Peyer's patch (tissue), 4 donors: Measurements from ENCODE around the gene IL12RB2. TPM values are rescaled to one million over a fixed set of nuclear protein-coding genes. Genes with fewer than 3 reads are reported as not detected.
"Not testable (repeated sequence)": the region's sequence is repeated elsewhere in the genome, so short reads cannot be mapped to it uniquely, and the experiment has no call there.

Experiments used
- DNase-seq, 3 donors: peaks; one replicate each; pipeline ENCODE4 v3.0.0-alpha.2; 2017 to 2019
- H3K27ac ChIP-seq, 4 donors: fragments of 200-600 bp; sonication (generic); one replicate each; pipeline ENCODE4 v1.5.1; 2016 to 2019
- H3K27me3 ChIP-seq, 2 donors: fragments of 200-600 bp; sonication (generic); one replicate each; pipeline ENCODE4 v1.5.1; 2019
- H3K36me3 ChIP-seq, 3 donors: fragments of 200-600 bp; sonication (generic); one replicate each; pipeline ENCODE4 v1.5.1; 2016 to 2019
- H3K4me1 ChIP-seq, 4 donors: fragments of 200-600 bp; sonication (generic); one replicate each; pipeline ENCODE4 v1.5.1; 2016 to 2019
- H3K4me3 ChIP-seq, 4 donors: fragments of 200-600 bp; sonication (generic); 1 replicate in 3 of 4; 2 replicates in 1 of 4; pipeline ENCODE4 v1.5.1; 2016 to 2019; ENCODE audit warnings: mild to moderate bottlenecking in 1 of 4
- H3K9me3 ChIP-seq, 4 donors: fragments of 200-600 bp; sonication (generic); one replicate each; pipeline ENCODE4 v1.5.1; 2016 to 2019; ENCODE audit warnings: mild to moderate bottlenecking in 1 of 4
- POLR2A ChIP-seq, 2 donors: fragments of 450-650 bp; IDR thresholded peaks; one replicate each; pipeline ENCODE4 v1.5.1; 2017; ENCODE audit warnings: antibody characterized with exemption in 2 of 2, mild to moderate bottlenecking in 2 of 2, moderate library complexity in 2 of 2
- total RNA-seq, 4 donors: library from RNA; depleted of rRNA; stranded (reverse); fragments of >200 nt; gene quantifications; one replicate each; pipeline ENCODE4 v1.1.0, GENCODE V29; 2016
- TF ChIP-seq, protein P1 (sequence below), 6 experiments: fragments of 450-650 bp in 4 of 6; fragments of 200-600 bp in 2 of 6; sonication (generic) in 1 of 6; IDR thresholded peaks; one replicate each; pipeline ENCODE4 v1.5.1; 2017 to 2019; ENCODE audit warnings: antibody characterized with exemption in 6 of 6, mild to moderate bottlenecking in 3 of 6, moderate library complexity in 1 of 6

IL12RB2 gene
- total RNA-seq, 4 donors from 2014 or later, result 0.35 to 3.3 (median 1.8) TPM

DNA sequence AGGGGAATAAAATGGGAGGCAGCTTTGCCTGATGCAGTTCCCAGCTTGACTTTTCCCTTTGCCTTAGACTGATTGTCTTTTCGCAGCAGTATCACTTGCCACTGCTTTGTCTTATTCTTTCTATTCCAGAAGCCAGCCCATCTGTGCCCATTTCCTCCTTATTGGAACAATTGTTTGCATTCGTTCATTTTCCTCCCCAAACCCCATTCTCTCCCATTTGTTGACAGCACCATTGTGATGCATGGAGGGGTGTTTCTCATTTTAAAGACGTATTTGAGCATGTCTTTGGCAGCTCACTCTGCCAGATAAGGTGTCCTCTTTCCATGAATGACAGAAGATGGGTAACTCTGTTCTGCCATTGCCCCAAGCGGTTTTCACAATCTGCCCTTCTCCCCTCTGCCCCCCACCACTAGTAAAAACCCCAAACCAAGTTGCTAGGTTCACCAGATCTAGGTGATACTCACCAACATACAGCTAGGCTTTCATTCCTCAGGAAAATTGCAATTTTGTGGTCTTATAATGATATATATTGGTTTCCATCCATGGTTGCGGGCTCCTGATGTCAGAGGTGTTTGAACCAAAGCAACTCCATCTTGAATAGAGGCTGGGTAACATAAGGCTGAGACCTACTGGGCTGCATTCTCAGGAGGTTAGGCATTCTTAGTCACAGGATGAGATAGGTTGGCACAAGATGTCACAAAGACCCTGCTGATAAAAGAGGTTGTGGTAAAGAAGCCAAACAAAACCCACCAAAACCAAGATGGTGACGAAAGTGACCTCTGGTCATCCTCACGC is 91.7 kb downstream of the IL12RB2 start:
- Histone ChIP-seq H3K4me3 (no peak overlapping the region), H3K27me3 (no peaks in the 10 kb centered on the region), H3K36me3 (no peaks in the 10 kb centered on the region), H3K4me1 (no peaks in the 10 kb centered on the region), H3K27ac (no peak overlapping the region), H3K9me3 (no peaks in the 10 kb centered on the region)
- DNase-seq, result no peak
- TF ChIP-seq, protein P1, sequence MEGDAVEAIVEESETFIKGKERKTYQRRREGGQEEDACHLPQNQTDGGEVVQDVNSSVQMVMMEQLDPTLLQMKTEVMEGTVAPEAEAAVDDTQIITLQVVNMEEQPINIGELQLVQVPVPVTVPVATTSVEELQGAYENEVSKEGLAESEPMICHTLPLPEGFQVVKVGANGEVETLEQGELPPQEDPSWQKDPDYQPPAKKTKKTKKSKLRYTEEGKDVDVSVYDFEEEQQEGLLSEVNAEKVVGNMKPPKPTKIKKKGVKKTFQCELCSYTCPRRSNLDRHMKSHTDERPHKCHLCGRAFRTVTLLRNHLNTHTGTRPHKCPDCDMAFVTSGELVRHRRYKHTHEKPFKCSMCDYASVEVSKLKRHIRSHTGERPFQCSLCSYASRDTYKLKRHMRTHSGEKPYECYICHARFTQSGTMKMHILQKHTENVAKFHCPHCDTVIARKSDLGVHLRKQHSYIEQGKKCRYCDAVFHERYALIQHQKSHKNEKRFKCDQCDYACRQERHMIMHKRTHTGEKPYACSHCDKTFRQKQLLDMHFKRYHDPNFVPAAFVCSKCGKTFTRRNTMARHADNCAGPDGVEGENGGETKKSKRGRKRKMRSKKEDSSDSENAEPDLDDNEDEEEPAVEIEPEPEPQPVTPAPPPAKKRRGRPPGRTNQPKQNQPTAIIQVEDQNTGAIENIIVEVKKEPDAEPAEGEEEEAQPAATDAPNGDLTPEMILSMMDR (IDR thresholded peaks at IDR 0.05), result no peak
- TF ChIP-seq POLR2A (IDR thresholded peaks at IDR 0.05), result no peak

DNA sequence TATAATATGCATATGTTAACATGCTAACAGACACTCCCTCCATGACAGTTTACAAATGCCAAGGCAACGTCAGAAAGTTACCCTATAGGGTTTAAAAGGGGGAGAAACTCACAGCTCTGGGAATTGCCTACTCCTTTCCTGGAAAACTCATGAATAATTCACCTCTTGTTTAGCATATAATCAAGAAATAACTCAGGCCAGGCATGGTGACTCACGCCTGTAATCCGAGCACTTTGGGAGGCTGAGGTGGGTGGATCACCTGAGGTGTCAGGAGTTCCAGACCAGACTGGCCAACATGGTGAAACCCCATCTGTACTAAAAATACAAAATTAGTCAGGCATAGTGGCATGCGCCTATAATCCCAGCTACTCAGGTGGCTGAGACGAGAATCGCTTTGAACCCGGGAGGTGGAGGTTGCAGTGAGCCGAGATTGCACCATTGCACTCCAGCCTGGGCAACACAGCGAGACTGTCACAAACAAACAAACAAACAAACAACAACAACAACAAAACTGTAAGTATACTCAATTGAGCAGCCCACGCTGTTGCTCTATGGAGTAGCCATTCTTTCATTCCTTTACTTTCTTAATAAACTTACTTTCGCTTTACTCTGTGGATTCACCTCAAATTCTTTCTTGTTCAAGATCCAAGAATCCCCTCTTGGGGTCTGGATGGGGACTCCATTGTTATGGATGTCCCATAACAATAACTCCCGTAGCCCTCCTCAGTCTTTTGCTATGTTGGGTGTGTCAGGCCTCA is 92.5 kb downstream of the IL12RB2 start:
- H3K27me3 ChIP-seq, H3K36me3 ChIP-seq, H3K4me3 ChIP-seq, H3K9me3 ChIP-seq, H3K4me1 ChIP-seq, DNase-seq, H3K27ac ChIP-seq: not testable (repeated sequence)

DNA sequence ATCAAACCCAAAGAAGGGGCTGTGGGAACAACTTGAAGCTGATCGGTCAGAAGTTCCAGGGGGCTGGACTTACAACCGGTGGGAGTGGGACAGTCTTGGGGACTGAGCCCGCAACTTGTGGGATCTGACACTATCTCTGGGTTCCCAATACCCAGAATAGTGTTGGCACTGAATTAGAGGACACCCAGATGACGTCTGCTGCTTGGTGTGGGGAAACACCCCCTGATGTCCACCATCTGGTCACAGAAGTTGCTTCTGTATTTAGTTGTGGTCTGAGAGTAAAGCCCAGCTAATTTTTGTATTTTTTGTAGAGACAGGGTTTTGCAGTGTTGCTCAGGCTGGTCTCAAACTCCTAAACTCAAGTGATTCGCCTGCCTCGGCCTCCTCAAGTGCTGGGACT is 93.8 kb downstream of the IL12RB2 start:
- no peaks in the 10 kb centered on the region for H3K27me3 ChIP-seq
- H3K27ac ChIP-seq, result no peak overlapping the region
- H3K36me3 ChIP-seq, result no peaks in the 10 kb centered on the region
- H3K4me3 ChIP-seq, result no peak overlapping the region
- no peaks in the 10 kb centered on the region for H3K9me3 ChIP-seq
- no peaks in the 10 kb centered on the region for H3K4me1 ChIP-seq
- no peak for TF ChIP-seq POLR2A (IDR thresholded peaks at IDR 0.05)
- TF ChIP-seq, protein P1 (IDR thresholded peaks at IDR 0.05), result no peak
- no peak for DNase-seq

DNA sequence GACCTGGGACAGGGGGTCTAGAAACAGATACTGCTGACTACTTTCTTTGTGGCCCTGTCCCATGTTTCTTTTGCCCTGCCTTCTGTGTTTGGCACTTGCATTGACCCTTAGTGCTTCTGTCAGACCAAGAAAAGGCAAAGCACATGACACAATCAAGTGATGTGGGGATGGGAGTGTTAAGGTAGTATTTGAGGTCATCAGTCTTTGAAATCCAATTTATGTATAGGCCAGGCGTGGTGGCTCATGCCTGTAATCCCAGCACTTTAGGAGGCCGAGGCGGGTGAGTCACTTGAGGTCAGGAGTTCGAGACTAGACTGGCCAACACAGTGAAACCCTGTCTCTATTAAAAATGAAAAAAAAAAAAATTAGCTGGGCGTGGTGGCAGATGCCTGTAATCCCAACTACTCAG is 96.5 kb downstream of the IL12RB2 start:
- H3K27ac ChIP-seq, result no peak overlapping the region
- no peaks in the 10 kb centered on the region for H3K4me1 ChIP-seq

DNA sequence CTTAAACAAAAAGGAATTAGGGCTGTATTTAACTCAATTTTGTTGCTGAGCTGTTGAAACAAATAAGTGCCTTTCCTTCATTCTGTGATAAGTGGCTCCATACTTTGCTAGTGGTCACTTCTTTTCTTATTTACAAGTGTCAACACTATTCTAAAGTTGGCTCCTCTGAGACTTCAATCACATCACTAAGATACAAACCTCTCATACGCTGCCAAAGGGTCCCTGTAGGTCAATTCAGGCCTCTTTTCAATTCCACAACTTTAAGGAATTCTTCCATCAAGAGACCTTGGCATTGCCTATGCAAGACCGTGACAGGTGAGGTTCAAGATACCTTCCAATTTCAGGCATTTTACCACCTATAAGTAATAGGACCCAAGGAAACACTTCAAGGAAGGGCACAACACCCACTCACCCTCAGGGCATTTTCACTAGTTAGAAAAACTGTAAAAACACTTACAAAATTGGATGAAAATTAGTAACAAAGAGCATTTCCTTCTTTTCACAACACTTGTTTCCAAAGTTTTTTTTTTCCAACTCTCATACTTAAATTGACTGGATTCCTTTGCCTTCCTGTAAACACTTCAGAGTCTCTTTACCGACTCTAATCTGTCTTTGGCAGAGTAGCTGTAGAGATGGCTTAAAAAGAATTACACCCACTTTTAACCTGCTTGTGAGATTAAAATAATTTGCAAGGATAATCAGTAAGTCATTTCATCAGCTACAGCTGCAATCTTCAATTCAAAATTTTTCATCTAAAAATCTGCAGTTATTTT is 98.0 kb downstream of the IL12RB2 start:
- H3K36me3 ChIP-seq, result no peaks in the 10 kb centered on the region
- H3K9me3 ChIP-seq, result no peaks in the 10 kb centered on the region
- H3K4me1 ChIP-seq, result no peaks in the 10 kb centered on the region
- no peak overlapping the region for H3K27ac ChIP-seq
- no peak for DNase-seq
- H3K27me3 ChIP-seq, result no peaks in the 10 kb centered on the region
- no peak overlapping the region for H3K4me3 ChIP-seq
- TF ChIP-seq POLR2A (IDR thresholded peaks at IDR 0.05), result no peak
- TF ChIP-seq, protein P1 (IDR thresholded peaks at IDR 0.05), result no peak

More for the DNA sequence above, 96.5 kb downstream of the IL12RB2 start:
- Histone ChIP-seq H3K36me3 (no peaks in the 10 kb centered on the region), H3K27me3 (no peaks in the 10 kb centered on the region), H3K4me3 (no peak overlapping the region), H3K9me3 (no peaks in the 10 kb centered on the region)
- TF ChIP-seq, protein P1 (IDR thresholded peaks at IDR 0.05), result no peak
- no peak for TF ChIP-seq POLR2A (IDR thresholded peaks at IDR 0.05)
- DNase-seq, result no peak
